ENCODE measurements around the gene HMGB4.

The HMGB4 gene

DNA sequence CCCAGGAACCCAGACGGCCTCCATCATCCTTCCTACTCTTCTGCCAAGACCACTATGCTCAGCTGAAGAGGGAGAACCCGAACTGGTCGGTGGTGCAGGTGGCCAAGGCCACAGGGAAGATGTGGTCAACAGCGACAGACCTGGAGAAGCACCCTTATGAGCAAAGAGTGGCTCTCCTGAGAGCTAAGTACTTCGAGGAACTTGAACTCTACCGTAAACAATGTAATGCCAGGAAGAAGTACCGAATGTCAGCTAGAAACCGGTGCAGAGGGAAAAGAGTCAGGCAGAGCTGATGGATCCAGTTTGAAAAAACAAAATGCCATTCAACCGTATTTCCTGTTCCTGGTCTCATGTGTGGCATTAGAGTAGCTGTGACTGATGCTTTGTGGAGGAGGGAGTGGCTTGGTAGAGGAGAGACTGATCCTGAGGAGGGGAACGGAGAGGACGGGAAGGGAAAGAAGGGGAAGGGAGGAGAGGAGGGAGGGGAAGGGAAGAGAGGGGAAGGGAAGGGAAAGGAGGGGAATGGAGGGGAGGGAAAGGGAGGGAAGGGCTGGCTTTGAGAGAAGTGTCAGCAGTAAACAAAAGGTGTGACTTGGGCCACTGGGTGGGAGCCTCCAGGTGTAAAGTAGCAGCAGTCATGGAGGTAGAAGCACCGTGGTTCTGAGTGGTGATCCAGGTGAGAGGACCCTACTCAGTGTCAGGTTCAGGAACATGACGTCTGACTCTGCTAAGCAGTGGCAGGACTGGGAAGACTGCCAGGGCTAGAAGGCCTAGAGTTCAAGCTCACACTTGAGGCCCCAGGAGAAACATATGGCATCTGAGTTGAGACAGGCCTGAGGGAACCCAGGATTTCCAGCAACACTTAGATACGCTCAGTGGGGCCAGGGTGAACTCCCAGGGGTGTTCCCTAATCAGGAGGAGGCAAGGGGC, 846 bp downstream of the HMGB4 start:
- ChIA-PET CTCF (no interaction called here), POLR2A (no interaction called here)
- DNase-seq (ENCODE audit: extremely low spot score) = no peak
- TF ChIP-seq SP1 (IDR thresholded peaks at IDR 0.05) = no peak
- TF ChIP-seq BHLHE40 (IDR thresholded peaks at IDR 0.05; ENCODE audit: borderline replicate concordance) = no peak
- TF ChIP-seq FOXA1 (IDR thresholded peaks at IDR 0.05) = no peak
- no peak for TF ChIP-seq FOXK2 (IDR thresholded peaks at IDR 0.05)
- TF ChIP-seq ARNT (IDR thresholded peaks at IDR 0.05) = no peak
- TF ChIP-seq CTBP1 (IDR thresholded peaks at IDR 0.05; ENCODE audit: borderline replicate concordance) = no peak
- TF ChIP-seq, protein P1, sequence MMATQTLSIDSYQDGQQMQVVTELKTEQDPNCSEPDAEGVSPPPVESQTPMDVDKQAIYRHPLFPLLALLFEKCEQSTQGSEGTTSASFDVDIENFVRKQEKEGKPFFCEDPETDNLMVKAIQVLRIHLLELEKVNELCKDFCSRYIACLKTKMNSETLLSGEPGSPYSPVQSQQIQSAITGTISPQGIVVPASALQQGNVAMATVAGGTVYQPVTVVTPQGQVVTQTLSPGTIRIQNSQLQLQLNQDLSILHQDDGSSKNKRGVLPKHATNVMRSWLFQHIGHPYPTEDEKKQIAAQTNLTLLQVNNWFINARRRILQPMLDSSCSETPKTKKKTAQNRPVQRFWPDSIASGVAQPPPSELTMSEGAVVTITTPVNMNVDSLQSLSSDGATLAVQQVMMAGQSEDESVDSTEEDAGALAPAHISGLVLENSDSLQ (IDR thresholded peaks at IDR 0.05) = no peak
- TF ChIP-seq NFRKB (IDR thresholded peaks at IDR 0.05) = no peak
- no peak for TF ChIP-seq HDGF (IDR thresholded peaks at IDR 0.05; ENCODE audit: borderline replicate concordance)
- no peak for TF ChIP-seq SUZ12 (IDR thresholded peaks at IDR 0.05)
- no peak for TF ChIP-seq ELF4 (IDR thresholded peaks at IDR 0.05)
- no peak for TF ChIP-seq ZNF384 (IDR thresholded peaks at IDR 0.05)
- TF ChIP-seq TARDBP (IDR thresholded peaks at IDR 0.05) = no peak
- TF ChIP-seq FOXM1 (IDR thresholded peaks at IDR 0.05; ENCODE audit: borderline replicate concordance) = no peak
- no peak for TF ChIP-seq L3MBTL2 (conservative IDR thresholded peaks at IDR 0.05)

DNA sequence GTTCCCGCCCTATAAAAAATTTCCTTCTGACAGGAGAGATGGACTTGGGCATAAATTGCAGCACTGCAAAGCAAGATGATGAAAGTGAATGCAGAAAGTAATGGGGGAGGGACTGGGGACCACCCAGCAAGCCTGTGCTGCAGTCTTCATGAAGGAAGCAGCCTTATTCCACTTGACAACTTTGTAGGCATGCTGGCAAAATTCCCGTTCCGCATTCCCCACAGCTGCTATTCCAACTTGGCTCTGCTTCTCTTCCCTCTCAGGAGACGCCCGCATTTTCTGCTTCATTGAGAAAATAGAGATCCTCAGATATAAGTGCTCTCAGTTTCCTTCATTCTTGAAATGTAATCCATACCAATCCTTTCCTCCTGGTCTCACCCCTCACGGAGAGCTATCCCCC, 2.4 kb downstream of the HMGB4 start:
- DNase-seq (ENCODE audit: extremely low spot score) = no peak
- TF ChIP-seq CTBP1 (IDR thresholded peaks at IDR 0.05; ENCODE audit: borderline replicate concordance) (no peak), ARNT (IDR thresholded peaks at IDR 0.05) (no peak), TARDBP (IDR thresholded peaks at IDR 0.05) (no peak), LEF1 (IDR thresholded peaks at IDR 0.05; ENCODE audit: borderline replicate concordance) (no peak), SUZ12 (IDR thresholded peaks at IDR 0.05) (no peak), L3MBTL2 (conservative IDR thresholded peaks at IDR 0.05) (no peak), ELF4 (IDR thresholded peaks at IDR 0.05) (no peak), HDGF (IDR thresholded peaks at IDR 0.05; ENCODE audit: borderline replicate concordance) (no peak), NFRKB (IDR thresholded peaks at IDR 0.05) (no peak)
- ChIA-PET POLR2A (no interaction called here), CTCF (no interaction called here)

DNA sequence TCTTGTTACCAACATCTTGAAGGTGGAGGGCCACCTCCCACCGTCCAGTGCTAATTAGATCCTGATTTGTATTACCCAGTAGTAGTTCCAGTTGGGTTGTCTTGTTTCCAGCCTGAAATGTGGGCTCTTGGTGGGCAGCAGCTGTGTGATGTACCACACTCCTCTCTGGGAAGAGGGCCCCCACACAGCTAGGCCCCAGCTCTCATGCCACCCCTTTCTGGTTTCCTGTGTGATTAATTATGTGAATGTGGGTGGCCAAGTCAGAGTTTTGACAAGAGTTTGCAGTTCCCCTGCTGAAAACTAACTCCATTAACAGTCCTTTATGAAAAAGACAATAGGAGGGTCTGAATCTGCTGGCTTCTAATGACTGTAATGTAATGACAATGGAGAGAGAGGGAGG, 3.8 kb downstream of the HMGB4 start:
- no peak for TF ChIP-seq ZNF384 (IDR thresholded peaks at IDR 0.05)
- TF ChIP-seq SUZ12 (IDR thresholded peaks at IDR 0.05) = no peak
- no peak for TF ChIP-seq BHLHE40 (IDR thresholded peaks at IDR 0.05; ENCODE audit: borderline replicate concordance)
- TF ChIP-seq LEF1 (IDR thresholded peaks at IDR 0.05; ENCODE audit: borderline replicate concordance) = no peak
- TF ChIP-seq FOXA1 (IDR thresholded peaks at IDR 0.05) = no peak
- no peak for TF ChIP-seq HDGF (IDR thresholded peaks at IDR 0.05; ENCODE audit: borderline replicate concordance)
- no peak for TF ChIP-seq NFRKB (IDR thresholded peaks at IDR 0.05)
- TF ChIP-seq, protein P1 (IDR thresholded peaks at IDR 0.05) = no peak
- TF ChIP-seq ARNT (IDR thresholded peaks at IDR 0.05) = no peak
- POLR2A ChIA-PET = no interaction called here
- CTCF ChIA-PET = no interaction called here
- no peak for DNase-seq (ENCODE audit: extremely low spot score)

DNA sequence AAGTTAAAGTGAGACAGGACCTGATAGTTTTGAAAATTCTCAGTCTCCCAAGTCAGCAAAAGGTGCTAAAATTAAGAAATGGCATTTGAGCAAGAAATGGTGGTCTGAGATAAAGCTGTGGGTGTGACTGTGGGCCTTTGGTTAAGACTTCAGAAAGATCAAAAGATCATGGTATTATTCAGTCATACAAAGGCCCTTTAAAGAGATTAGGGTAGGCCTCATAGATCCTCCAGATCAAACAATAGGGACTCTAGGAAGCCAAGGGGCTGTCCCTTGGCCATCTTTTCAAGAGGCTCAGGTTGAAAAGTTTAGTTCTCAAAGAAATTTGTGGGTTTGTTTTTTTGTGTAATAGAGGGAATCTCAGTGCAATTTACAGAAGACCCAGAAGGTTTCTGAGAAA, 8.4 kb downstream of the HMGB4 start:
- ChIA-PET CTCF (no interaction called here), POLR2A (no interaction called here)
- TF ChIP-seq FOXM1 (IDR thresholded peaks at IDR 0.05; ENCODE audit: borderline replicate concordance) (no peak), LEF1 (IDR thresholded peaks at IDR 0.05; ENCODE audit: borderline replicate concordance) (no peak), FOXK2 (IDR thresholded peaks at IDR 0.05) (no peak), CTBP1 (IDR thresholded peaks at IDR 0.05; ENCODE audit: borderline replicate concordance) (no peak), SP1 (IDR thresholded peaks at IDR 0.05) (no peak), FOXA1 (IDR thresholded peaks at IDR 0.05) (no peak), ZNF384 (IDR thresholded peaks at IDR 0.05) (no peak)
- TF ChIP-seq, protein P1 (IDR thresholded peaks at IDR 0.05) = no peak
- DNase-seq (ENCODE audit: extremely low spot score) = no peak

DNA sequence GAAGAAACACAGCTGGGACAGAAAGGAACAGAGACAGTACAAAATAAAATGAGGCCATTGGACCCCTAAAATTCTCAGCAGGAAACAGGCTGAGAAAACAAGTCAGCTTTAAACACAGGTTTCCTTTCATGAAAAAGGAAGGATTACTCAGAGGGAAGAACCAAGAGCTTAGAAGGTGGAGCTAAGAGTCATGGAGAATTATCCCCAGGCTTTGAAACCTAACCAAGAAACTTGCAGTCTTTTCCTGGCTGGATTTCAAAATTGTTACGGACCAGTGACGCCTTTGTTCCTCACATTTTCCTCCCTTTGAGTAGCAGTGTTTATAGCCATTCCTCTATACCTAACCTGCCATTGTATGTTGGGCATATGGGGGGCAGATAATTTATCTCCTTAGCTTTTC, 8.8 kb downstream of the HMGB4 start:
- TF ChIP-seq FOXA1 (IDR thresholded peaks at IDR 0.05) (no peak), LEF1 (IDR thresholded peaks at IDR 0.05; ENCODE audit: borderline replicate concordance) (no peak), NFRKB (IDR thresholded peaks at IDR 0.05) (no peak), BHLHE40 (IDR thresholded peaks at IDR 0.05; ENCODE audit: borderline replicate concordance) (no peak), CTBP1 (IDR thresholded peaks at IDR 0.05; ENCODE audit: borderline replicate concordance) (no peak), L3MBTL2 (conservative IDR thresholded peaks at IDR 0.05) (no peak), FOXM1 (IDR thresholded peaks at IDR 0.05; ENCODE audit: borderline replicate concordance) (no peak), ELF4 (IDR thresholded peaks at IDR 0.05) (no peak), ZNF384 (IDR thresholded peaks at IDR 0.05) (no peak), TARDBP (IDR thresholded peaks at IDR 0.05) (no peak)
- CTCF ChIA-PET = no interaction called here
- POLR2A ChIA-PET = no interaction called here
- no peak for DNase-seq (ENCODE audit: extremely low spot score)

DNA sequence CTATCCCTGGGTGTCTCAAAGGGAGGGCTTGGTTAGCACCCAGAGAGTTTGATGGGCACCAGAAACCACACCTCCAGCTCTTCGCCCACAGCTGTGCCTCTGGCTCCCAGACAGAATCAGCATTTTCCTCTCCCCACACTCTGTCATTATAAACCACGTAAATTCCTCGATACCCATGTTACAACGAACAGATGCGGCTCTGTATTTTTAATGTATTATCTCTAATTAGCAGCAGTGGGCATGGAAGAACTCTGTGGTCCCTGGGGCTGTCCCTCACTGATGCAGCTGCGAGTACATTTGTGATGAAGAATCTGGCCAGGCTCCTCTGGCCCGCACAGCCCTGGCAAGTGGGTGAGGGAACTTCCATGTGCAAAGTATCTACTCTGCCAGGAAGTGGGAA, 10.8 kb downstream of the HMGB4 start:
- TF ChIP-seq, protein P1 (IDR thresholded peaks at IDR 0.05) = no peak
- no peak for TF ChIP-seq LEF1 (IDR thresholded peaks at IDR 0.05; ENCODE audit: borderline replicate concordance)
- TF ChIP-seq HDGF (IDR thresholded peaks at IDR 0.05; ENCODE audit: borderline replicate concordance) = no peak
- TF ChIP-seq FOXM1 (IDR thresholded peaks at IDR 0.05; ENCODE audit: borderline replicate concordance) = no peak
- no peak for TF ChIP-seq ARNT (IDR thresholded peaks at IDR 0.05)
- TF ChIP-seq TARDBP (IDR thresholded peaks at IDR 0.05) = no peak
- no peak for TF ChIP-seq FOXA1 (IDR thresholded peaks at IDR 0.05)
- TF ChIP-seq SUZ12 (IDR thresholded peaks at IDR 0.05) = no peak
- no peak for TF ChIP-seq SP1 (IDR thresholded peaks at IDR 0.05)
- TF ChIP-seq CTBP1 (IDR thresholded peaks at IDR 0.05; ENCODE audit: borderline replicate concordance) = no peak
- no peak for TF ChIP-seq ZNF384 (IDR thresholded peaks at IDR 0.05)
- no peak for TF ChIP-seq L3MBTL2 (conservative IDR thresholded peaks at IDR 0.05)
- TF ChIP-seq BHLHE40 (IDR thresholded peaks at IDR 0.05; ENCODE audit: borderline replicate concordance) = no peak
- no peak for TF ChIP-seq NFRKB (IDR thresholded peaks at IDR 0.05)
- TF ChIP-seq FOXK2 (IDR thresholded peaks at IDR 0.05) = no peak
- no peak for TF ChIP-seq ELF4 (IDR thresholded peaks at IDR 0.05)
- CTCF ChIA-PET = no interaction called here
- POLR2A ChIA-PET = no interaction called here
- no peak for DNase-seq (ENCODE audit: extremely low spot score)

Measured in HEK293T (cell line).